Pericardium fibroblast (primary cell): ENCODE data around the gene CCT2. TPM values are rescaled to one million over a fixed set of nuclear protein-coding genes. Genes with fewer than 3 reads are reported as not detected.

Experiments
- total RNA-seq: library from RNA; depleted of rRNA; stranded (reverse); fragments of >200 nt; gene quantifications from 2 replicates; pipeline ENCODE4 v1.2.3, GENCODE V29; 2015

The CCT2 gene
- total RNA-seq, result 88.0 and 110 TPM in 2 replicates

GRCh38 chr12:69585189-69586062, at the start of gene CCT2:
Gene CCT2, plus strand, starts transcription at chr12:69585459. Its CDS starts 63 bp downstream, at chr12:69585522.

GRCh38 chr12:69610729-69611128, 25.5 kb downstream of the CCT2 start, which contains the start of gene LRRC10:
Gene LRRC10, minus strand, starts transcription at chr12:69610907. Its CDS starts 69 bp downstream, at chr12:69610838.

Other genes with a start within 250 kb of the CCT2 start
- not detected in 2 replicates for gene LYZ, start 237.1 kb upstream of the CCT2 start, total RNA-seq
- 9.1 and 27.7 TPM in 2 replicates for gene YEATS4, start 225.7 kb upstream of the CCT2 start, total RNA-seq
- gene FRS2, start 115.1 kb upstream of the CCT2 start, total RNA-seq, result 29.3 and 51.8 TPM in 2 replicates
- not detected in 2 replicates for gene LRRC10, start 25.4 kb downstream of the CCT2 start, total RNA-seq
- 0.09 TPM in 1 of 2 replicates, not detected in the other for gene BEST3, start 113.8 kb downstream of the CCT2 start, total RNA-seq
- gene RAB3IP, start 153.4 kb downstream of the CCT2 start, total RNA-seq, result 1.3 and 3.6 TPM in 2 replicates
- gene MYRFL, start 239.8 kb downstream of the CCT2 start, total RNA-seq, result not detected in 2 replicates